CD4-positive, alpha-beta T cell (primary cell): Measurements from ENCODE around the gene ATP5F1C. TPM values are rescaled to one million over a fixed set of nuclear protein-coding genes. Genes with fewer than 3 reads are reported as not detected.
A peak's percentile ranks its signal among the peaks of the same experiment; 100 is the strongest.

Source experiments
- ATAC-seq: fragments of 200-7000 bp; cut with Tn5 transposase; one replicate; pipeline ENCODE4 v1.10.0; 2022; ENCODE audit warnings: mild to moderate bottlenecking; ENCODE audit not compliant: poor library complexity
- CTCF ChIA-PET: fragments of 350-600 bp; sonication (Branson Sonifier 250); formaldehyde crosslinking; loops from one replicate; lab custom pipeline; 2021; ENCODE audit warnings: antibody characterized with exemption, inconsistent platforms; lab: Charles Lee
- POLR2A ChIA-PET: fragments of 350-600 bp; sonication (Branson Sonifier 250); formaldehyde crosslinking; loops from one replicate; lab custom pipeline; 2021; ENCODE audit warnings: antibody characterized with exemption, inconsistent platforms; lab: Charles Lee
- DNase-seq, 14 experiments: peaks; one replicate each; pipeline ENCODE4 v3.0.0-alpha.2; 2013 to 2020; ENCODE audit warnings: mixed read lengths in 2 of 14
- H3K27ac ChIP-seq, 2 donors: one replicate each; pipeline versions ENCODE4 v1.5.1 to v1.7.0; 2013; ENCODE audit warnings: low read length in 2 of 2, low read depth in 1 of 2, mild to moderate bottlenecking in 1 of 2
- H3K27me3 ChIP-seq, 2 experiments: 1 replicate in 1 of 2; 2 replicates in 1 of 2; pipeline versions ENCODE4 v1.6.1 to v1.7.0; 2013; ENCODE audit warnings: low read length in 2 of 2, control low read depth in 1 of 2, mild to moderate bottlenecking in 1 of 2, moderate library complexity in 1 of 2; ENCODE audit not compliant: insufficient read depth in 2 of 2, control insufficient read depth in 1 of 2
- H3K36me3 ChIP-seq: one replicate; pipeline ENCODE4 v1.6.1; 2013; ENCODE audit warnings: low read length, control low read depth; ENCODE audit not compliant: insufficient read depth
- H3K4me1 ChIP-seq: one replicate; pipeline ENCODE4 v1.6.1; 2013; ENCODE audit warnings: low read length, control low read depth; ENCODE audit not compliant: insufficient read depth
- H3K4me3 ChIP-seq: one replicate; pipeline ENCODE4 v1.5.1; 2013; ENCODE audit warnings: mild to moderate bottlenecking, low read length, moderate library complexity
- H3K9me3 ChIP-seq, 2 experiments: 1 replicate in 1 of 2; 2 replicates in 1 of 2; pipeline versions ENCODE4 v1.6.1 to v1.7.0; 2013; ENCODE audit warnings: low read length in 2 of 2, mild to moderate bottlenecking in 2 of 2, control low read depth in 1 of 2, moderate library complexity in 1 of 2; ENCODE audit not compliant: control insufficient read depth in 1 of 2, insufficient read depth in 1 of 2
- H3K27ac Mint-ChIP-seq: one replicate; pipeline ENCODE4 v1.8.0; 2020; ENCODE audit warnings: mixed read lengths
- H3K27me3 Mint-ChIP-seq: one replicate; pipeline ENCODE4 v1.8.0; 2021; ENCODE audit warnings: mixed read lengths
- H3K36me3 Mint-ChIP-seq: one replicate; pipeline ENCODE4 v1.8.0; 2021; ENCODE audit warnings: low read depth, mixed read lengths
- H3K4me1 Mint-ChIP-seq: one replicate; pipeline ENCODE4 v1.8.0; 2021; ENCODE audit warnings: low read depth, mixed read lengths
- H3K4me3 Mint-ChIP-seq: one replicate; pipeline ENCODE4 v1.8.0; 2020; ENCODE audit warnings: mild to moderate bottlenecking, mixed read lengths
- H3K9me3 Mint-ChIP-seq: one replicate; pipeline ENCODE4 v1.8.0; 2020; ENCODE audit warnings: mixed read lengths
- CTCF ChIP-seq: fragments of 200-600 bp; IDR thresholded peaks from one replicate; pipeline ENCODE4 v1.8.0; 2022; ENCODE audit warnings: antibody characterized with exemption, mild to moderate bottlenecking
- intact Hi-C, 2 experiments: fragments of 100-400 bp; cut with DNase I in 1 of 2; cut with micrococcal nuclease in 1 of 2; formaldehyde crosslinking; loops; one replicate each; pipeline versions ENCODE4 v1.15.1 to v1.9.0; 2023 to 2025; cut with DNase I, micrococcal nuclease
- total RNA-seq, 174 experiments: library from RNA in 2 of 174; stranded (reverse) in 2 of 174; gene quantifications; one replicate each; pipeline ENCODE4 v1.2.3 and lab custom pipeline; 2021 to 2026

The ATP5F1C gene
- total RNA-seq, 2 experiments from 2014 or later: 111 TPM

- peaks cover 0 to 8% of the 10 kb centered on the region in 2 experiments for H3K27me3 ChIP-seq
- POLR2A ChIA-PET: interaction anchor here (1.0 to 4.1 kb wide), 3 partner anchors 12 to 408 kb away, joined by 3 to 135 read pairs (median 3); partner anchors contain the start of genes ATP5F1C, KIN and SFMBT2
- H3K4me1 Mint-ChIP-seq: peaks cover 48% of the 10 kb centered on the region
- peaks cover 5% of the 10 kb centered on the region for H3K27me3 Mint-ChIP-seq
- peak overlapping the region; percentile 80 for H3K27ac Mint-ChIP-seq
- H3K9me3 Mint-ChIP-seq: no peaks in the 10 kb centered on the region
- H3K4me3 Mint-ChIP-seq: peak overlapping the region; percentile 97
- peaks cover 25% of the 10 kb centered on the region for H3K4me1 ChIP-seq
- peaks cover 5% of the 10 kb centered on the region for H3K36me3 ChIP-seq
- DNase-seq (peak in 11 of 14 experiments; percentile 3 to 52 (median 7)), ATAC-seq (no peak)
- intact Hi-C loops: loop anchor here in 1 of 2 experiments (5.0 kb wide), 1 partner anchor 238 kb away; no protein-coding TSS in a partner anchor
- peak overlapping the region in 1 of 2 donors; percentile 20 for H3K27ac ChIP-seq
- TF ChIP-seq CTCF: no peak
- H3K36me3 Mint-ChIP-seq: peaks cover 43% of the 10 kb centered on the region
- no peaks in the 10 kb centered on the region for H3K9me3 ChIP-seq
- H3K4me3 ChIP-seq: peak overlapping the region; percentile 99
- CTCF ChIA-PET: interaction anchor here (1.4 kb wide), 1 partner anchor 53 kb away, joined by 5 read pairs; no protein-coding TSS in a partner anchor
Observed at GRCh38 chr10:7819121-7819460, 31.1 kb downstream of the ATP5F1C start.

- Mint-ChIP-seq H3K27me3 (no peaks in the 10 kb centered on the region), H3K4me1 (peaks cover 59% of the 10 kb centered on the region), H3K4me3 (no peak overlapping the region), H3K27ac (no peak overlapping the region), H3K36me3 (peaks cover 77% of the 10 kb centered on the region), H3K9me3 (no peaks in the 10 kb centered on the region)
- intact Hi-C loops: no loop called here
- H3K27me3 ChIP-seq: no peaks in the 10 kb centered on the region
- no peak overlapping the region for H3K4me3 ChIP-seq
- ChIA-PET CTCF (no interaction called here), POLR2A (no interaction called here)
- H3K27ac ChIP-seq: no peak overlapping the region
- no peak for TF ChIP-seq CTCF
- peaks cover 13% of the 10 kb centered on the region for H3K4me1 ChIP-seq
- ATAC-seq: no peak
- H3K9me3 ChIP-seq: no peaks in the 10 kb centered on the region
- DNase-seq: no peak
- peaks cover 34% of the 10 kb centered on the region for H3K36me3 ChIP-seq
Observed at GRCh38 chr10:7824251-7824650, 36.3 kb downstream of the ATP5F1C start.

- POLR2A ChIA-PET: no interaction called here
- CTCF ChIA-PET: no interaction called here
- Histone ChIP-seq H3K4me3 (no peak overlapping the region), H3K4me1 (no peaks in the 10 kb centered on the region), H3K9me3 (no peaks in the 10 kb centered on the region), H3K27me3 (no peaks in the 10 kb centered on the region), H3K36me3 (peaks cover 36% of the 10 kb centered on the region), H3K27ac (no peak overlapping the region)
- Mint-ChIP-seq H3K9me3 (no peaks in the 10 kb centered on the region), H3K27ac (no peak overlapping the region), H3K4me1 (peaks cover 54% of the 10 kb centered on the region), H3K4me3 (no peak overlapping the region), H3K27me3 (no peaks in the 10 kb centered on the region), H3K36me3 (peaks cover 70% of the 10 kb centered on the region)
- DNase-seq (no peak), ATAC-seq (no peak)
- intact Hi-C loops: no loop called here
- no peak for TF ChIP-seq CTCF
Observed at GRCh38 chr10:7826971-7827370, 39.0 kb downstream of the ATP5F1C start.
